H1 (cell line): ENCODE measurements around the gene FLCN. TPM values are rescaled to one million over a fixed set of nuclear protein-coding genes. Genes with fewer than 3 reads are reported as not detected.

Source experiments
- CTCF ChIA-PET: fragments of 300-600 bp; sonication (Branson Sonifier 250); formaldehyde crosslinking; loops from one replicate; lab custom pipeline; 2021; ENCODE audit not compliant: partially characterized antibody; lab: Charles Lee
- POLR2A ChIA-PET: fragments of 300-600 bp; sonication (Branson Sonifier 250); formaldehyde crosslinking; loops from one replicate; lab custom pipeline; 2021; ENCODE audit warnings: inconsistent platforms; ENCODE audit not compliant: partially characterized antibody; lab: Charles Lee
- DNase-seq, 2 experiments: peaks; one replicate each; pipeline versions ENCODE4 v3.0.0 to v3.0.0-alpha.2; 2010 to 2022; ENCODE audit warnings: low spot score in 2 of 2, low read depth in 1 of 2, mixed read lengths in 1 of 2
- FAIRE-seq: peaks from 2 replicates; lab custom pipeline; 2011; peaks lifted over from hg19 to GRCh38; lab: Jason Lieb, UNC
- H2AFZ ChIP-seq: 2 replicates; pipeline ENCODE4 v1.8.1; 2012; ENCODE audit warnings: low read length, inconsistent platforms
- H2AK5ac ChIP-seq: 2 replicates; pipeline ENCODE4 v1.6.1; 2013; ENCODE audit warnings: low read depth, low read length
- H2BK120ac ChIP-seq: replicated peaks from 2 replicates; pipeline ENCODE3; 2013; ENCODE audit warnings: low read depth, low read length, inconsistent platforms
- H2BK12ac ChIP-seq: 2 replicates; pipeline ENCODE4 v1.6.1; 2013; ENCODE audit warnings: low read depth, low read length
- H2BK15ac ChIP-seq: 2 replicates; pipeline ENCODE4 v1.6.1; 2013; ENCODE audit warnings: low read length
- H2BK20ac ChIP-seq: 2 replicates; pipeline ENCODE4 v1.6.1; 2013; ENCODE audit warnings: low read length
- H2BK5ac ChIP-seq: 2 replicates; pipeline ENCODE4 v1.6.1; 2013; ENCODE audit warnings: low read depth, low read length
- H3K14ac ChIP-seq: 2 replicates; pipeline ENCODE4 v1.6.1; 2013; ENCODE audit warnings: inconsistent platforms; ENCODE audit not compliant: insufficient read length
- H3K18ac ChIP-seq: 2 replicates; pipeline ENCODE4 v1.6.1; 2013; ENCODE audit warnings: low read length; ENCODE audit errors: extremely low read depth
- H3K23ac ChIP-seq: 2 replicates; pipeline ENCODE4 v1.6.1; 2013; ENCODE audit warnings: inconsistent platforms; ENCODE audit not compliant: insufficient read length
- H3K23me2 ChIP-seq: 2 replicates; pipeline ENCODE4 v1.6.1; 2013; ENCODE audit warnings: low read depth, low read length
- H3K27ac ChIP-seq: 2 replicates; pipeline ENCODE4 v1.6.1; 2011; ENCODE audit warnings: low read depth, low read length, inconsistent platforms
- H3K27me3 ChIP-seq, 4 experiments: replicated peaks in 1 of 4; 1 replicate in 1 of 4; 2 replicates in 3 of 4; pipeline versions ENCODE4 v1.6.1 to v1.8.1; 2011 to 2013; ENCODE audit warnings: low read length in 3 of 4, mild to moderate bottlenecking in 3 of 4, inconsistent platforms in 2 of 4, mixed read lengths in 2 of 4, moderate library complexity in 1 of 4; ENCODE audit not compliant: control insufficient read depth in 3 of 4, insufficient read depth in 3 of 4; ENCODE audit errors: extremely low read depth in 1 of 4
- H3K36me3 ChIP-seq, 4 experiments: 2 replicates each; pipeline versions ENCODE4 v1.6.1 to v1.8.1; 2011 to 2013; ENCODE audit warnings: mild to moderate bottlenecking in 4 of 4, low read length in 3 of 4, moderate library complexity in 2 of 4, control low read depth in 1 of 4, inconsistent platforms in 1 of 4; ENCODE audit not compliant: insufficient read depth in 4 of 4, control insufficient read depth in 2 of 4
- H3K4ac ChIP-seq: replicated peaks from 2 replicates; pipeline ENCODE3; 2013; ENCODE audit warnings: low read length, low read depth, mixed read lengths, inconsistent platforms; ENCODE audit not compliant: insufficient read length
- H3K4me1 ChIP-seq, 4 experiments: replicated peaks in 1 of 4; 1 replicate in 1 of 4; 2 replicates in 3 of 4; pipeline versions ENCODE4 v1.6.1 to v1.8.1; 2011 to 2013; ENCODE audit warnings: low read length in 3 of 4, inconsistent platforms in 2 of 4, mixed read lengths in 1 of 4; ENCODE audit not compliant: insufficient read depth in 4 of 4, control insufficient read depth in 3 of 4
- H3K4me2 ChIP-seq, 2 experiments: 2 replicates each; pipeline versions ENCODE4 v1.6.1 to v1.8.1; 2011 to 2013; ENCODE audit warnings: low read depth in 2 of 2, low read length in 2 of 2, control low read depth in 1 of 2, inconsistent platforms in 1 of 2, mild to moderate bottlenecking in 1 of 2; ENCODE audit not compliant: insufficient read depth in 1 of 2
- H3K4me3 ChIP-seq, 4 experiments: fragments of 200-600, 300-600 bp in 1 of 4; sonication (generic), shearing (Covaris generic), sonication (Bioruptor Twin) in 1 of 4; 2 replicates each; pipeline versions ENCODE4 v1.5.1 to v1.8.1; 2011 to 2016; ENCODE audit warnings: low read length in 4 of 4, low read depth in 3 of 4, control low read depth in 2 of 4, inconsistent platforms in 2 of 4, mild to moderate bottlenecking in 2 of 4, mixed read lengths in 1 of 4, moderate library complexity in 1 of 4; ENCODE audit not compliant: insufficient read depth in 2 of 4; ENCODE audit errors: extremely low read depth in 1 of 4
- H3K56ac ChIP-seq: replicated peaks from 2 replicates; pipeline ENCODE3; 2013; ENCODE audit warnings: low read depth, mild to moderate bottlenecking, mixed read lengths, low read length, inconsistent platforms; ENCODE audit not compliant: insufficient read length
- H3K79me1 ChIP-seq: 2 replicates; pipeline ENCODE4 v1.6.1; 2013; ENCODE audit warnings: low read depth, low read length, control low read depth
- H3K79me2 ChIP-seq, 2 experiments: 2 replicates each; pipeline versions ENCODE4 v1.6.1 to v1.8.1; 2012 to 2013; ENCODE audit warnings: low read length in 2 of 2, mild to moderate bottlenecking in 2 of 2, inconsistent platforms in 1 of 2; ENCODE audit not compliant: insufficient read depth in 2 of 2, control insufficient read depth in 1 of 2
- H3K9ac ChIP-seq, 4 experiments: replicated peaks in 1 of 4; 1 replicate in 1 of 4; 2 replicates in 3 of 4; pipeline versions ENCODE4 v1.6.1 to v1.8.1; 2011 to 2013; ENCODE audit warnings: low read depth in 3 of 4, low read length in 3 of 4, control low read depth in 2 of 4, mild to moderate bottlenecking in 2 of 4, moderate library complexity in 2 of 4, inconsistent platforms in 1 of 4; ENCODE audit errors: extremely low read depth in 1 of 4
- H3K9me3 ChIP-seq, 2 experiments: 2 replicates each; pipeline versions ENCODE4 v1.6.1 to v1.8.1; 2012 to 2013; ENCODE audit warnings: mild to moderate bottlenecking in 2 of 2, moderate library complexity in 2 of 2, control low read depth in 1 of 2, inconsistent platforms in 1 of 2, low read depth in 1 of 2, low read length in 1 of 2, mixed read lengths in 1 of 2; ENCODE audit not compliant: insufficient read depth in 2 of 2
- H4K20me1 ChIP-seq, 2 experiments: replicated peaks in 1 of 2; 2 replicates each; pipeline versions ENCODE3 to v1.8.1; 2011 to 2013; ENCODE audit warnings: inconsistent platforms in 2 of 2, low read length in 2 of 2, mild to moderate bottlenecking in 1 of 2; ENCODE audit not compliant: insufficient read depth in 2 of 2, control insufficient read depth in 1 of 2
- H4K5ac ChIP-seq: 2 replicates; pipeline ENCODE4 v1.6.1; 2013; ENCODE audit warnings: low read length, low read depth, mixed read lengths, inconsistent platforms; ENCODE audit not compliant: insufficient read length
- H4K8ac ChIP-seq: 2 replicates; pipeline ENCODE4 v1.8.0; 2013; ENCODE audit warnings: mild to moderate bottlenecking, moderate library complexity, low read length, inconsistent platforms; ENCODE audit not compliant: insufficient read depth; ENCODE audit errors: extremely low read depth
- H4K91ac ChIP-seq: replicated peaks from 2 replicates; pipeline ENCODE3; 2013; ENCODE audit warnings: low read length, mixed read lengths, inconsistent platforms; ENCODE audit not compliant: insufficient read length
- CREB1 ChIP-seq: IDR thresholded peaks from 2 replicates; pipeline ENCODE4 v1.6.1; 2012; ENCODE audit warnings: inconsistent platforms
- CTCF ChIP-seq, 3 experiments: IDR thresholded peaks; 1 replicate in 2 of 3; 2 replicates in 1 of 3; pipeline versions ENCODE4 v1.5.1 to v1.6.1; 2011; ENCODE audit warnings: low read length in 3 of 3, mild to moderate bottlenecking in 3 of 3, inconsistent platforms in 2 of 3, low read depth in 1 of 3, moderate library complexity in 1 of 3; ENCODE audit not compliant: insufficient read depth in 1 of 3; ENCODE audit errors: control extremely low read depth in 1 of 3
- EP300 ChIP-seq, 2 experiments: IDR thresholded peaks; 1 replicate in 1 of 2; 2 replicates in 1 of 2; pipeline ENCODE4 v1.6.1; 2011 to 2012; ENCODE audit warnings: low read depth in 2 of 2, low read length in 2 of 2, mild to moderate bottlenecking in 2 of 2, borderline replicate concordance in 1 of 2, inconsistent platforms in 1 of 2, moderate library complexity in 1 of 2
- NANOG ChIP-seq: IDR thresholded peaks from 2 replicates; pipeline ENCODE4 v1.6.1; 2011; ENCODE audit warnings: low read length, low read depth, mild to moderate bottlenecking, inconsistent platforms; ENCODE audit not compliant: insufficient read depth, poor library complexity, severe bottlenecking
- PHF8 ChIP-seq: fragments of 200-600 bp; sonication (generic); conservative IDR thresholded peaks from 2 replicates; pipeline ENCODE4 v1.7.1; 2012; ENCODE audit warnings: low read depth, mild to moderate bottlenecking, inconsistent platforms, low read length, moderate library complexity
- RBBP5 ChIP-seq: IDR thresholded peaks from 2 replicates; pipeline ENCODE4 v1.7.1; 2012; ENCODE audit warnings: low read depth, mild to moderate bottlenecking, inconsistent platforms, low read length, moderate library complexity, borderline replicate concordance
- SIN3A ChIP-seq, 2 experiments: IDR thresholded peaks in 1 of 2; conservative IDR thresholded peaks in 1 of 2; 2 replicates each; pipeline ENCODE4 v1.6.1; 2011 to 2012; ENCODE audit warnings: low read length in 2 of 2, improper control_type of control experiment in 1 of 2, low read depth in 1 of 2, mild to moderate bottlenecking in 1 of 2
- SIX5 ChIP-seq: IDR thresholded peaks from 2 replicates; pipeline ENCODE4 v1.6.1; 2011; ENCODE audit warnings: mild to moderate bottlenecking, low read depth, low read length
- SP4 ChIP-seq: IDR thresholded peaks from 2 replicates; pipeline ENCODE4 v1.6.1; 2012; ENCODE audit warnings: low read length, inconsistent platforms
- SUZ12 ChIP-seq: fragments of 200-600 bp; sonication (generic); IDR thresholded peaks from 2 replicates; pipeline ENCODE4 v1.6.1; 2012; ENCODE audit warnings: mild to moderate bottlenecking, inconsistent platforms, low read length, moderate library complexity, mixed read lengths
- TEAD4 ChIP-seq: IDR thresholded peaks from 2 replicates; pipeline ENCODE4 v1.6.1; 2012; ENCODE audit warnings: low read depth, low read length, inconsistent platforms, mixed read lengths
- WGBS, 2 experiments: shearing (Covaris generic) in 1 of 2; methylation state at CpG; one replicate each; pipeline versions ENCODE4 v1.1.6 to v1.1.7; 2013 to 2015; ENCODE audit warnings: low lambda C conversion rate in 2 of 2, mixed read lengths in 2 of 2, inconsistent platforms in 1 of 2, low coverage in 1 of 2, missing lambda C conversion rate in 1 of 2; ENCODE audit not compliant: insufficient replicate concordance in 2 of 2, insufficient coverage in 1 of 2, insufficient read length in 1 of 2; ENCODE audit errors: extremely low coverage in 1 of 2, missing lambda C conversion rate in 1 of 2; 5-methylcytosine and 5-hydroxymethylcytosine counted together
- polyA plus RNA-seq, 7 experiments: library from polyadenylated mRNA; depleted of rRNA in 3 of 7; stranded (reverse) in 5 of 7; unstranded in 2 of 7; fragments of >200 nt in 5 of 7; fragments of 200-250 nt in 2 of 7; gene quantifications; 1 replicate in 5 of 7; 2 replicates in 1 of 7; 4 replicates in 1 of 7; pipeline versions ENCODE4 v1.2.1 to v1.2.3, GENCODE V29; 2011 to 2013; ENCODE audit warnings: missing spikeins in 2 of 7, mixed read lengths in 2 of 7
- total RNA-seq: library from RNA; stranded (reverse); fragmentation: NEBNext Ultra II Directional; extraction: Animal tissue kit (Norgen Biotek cat#: 25700); gene quantifications from 2 replicates; pipeline ENCODE4 v1.2.1, GENCODE V29; 2021

Gene FLCN
- total and polyA plus RNA-seq, 2 of the 8 experiments (the other 6 are each of a cell fraction or from before 2014, with no cell fraction given): 15.6 to 34.6 TPM

- ChIA-PET CTCF (interaction anchor here (0.6 to 6.2 kb wide), 10 partner anchors 9 to 584 kb away, joined by 3 to 44 read pairs (median 3); no protein-coding TSS in a partner anchor), POLR2A (no interaction called here)
- H2BK15ac ChIP-seq: no peak overlapping the region
- H3K79me1 ChIP-seq: no peaks in the 10 kb centered on the region
- DNase-seq (no peak), FAIRE-seq (no peak)
- no peaks in the 10 kb centered on the region for H3K4me1 ChIP-seq
- H3K4me3 ChIP-seq: no peak overlapping the region
- H2BK5ac ChIP-seq: no peak overlapping the region; the same call in 1 of the 2 replicates
- H3K4me2 ChIP-seq: no peak overlapping the region
- no peak overlapping the region; the same call in 1 of the 2 replicates for H4K8ac ChIP-seq
- peaks cover 2 to 7% of the 10 kb centered on the region in 2 experiments for H4K20me1 ChIP-seq
- no peak overlapping the region for H3K23ac ChIP-seq
- 91% methylated on average over 10 of the region's 10 CpGs; no CpG with 5 or more reads in 1 of the 2 experiments for WGBS, 2 experiments
- H2AK5ac ChIP-seq: no peak overlapping the region
- no peak overlapping the region for H2AFZ ChIP-seq
- no peak overlapping the region for H4K5ac ChIP-seq
- H3K9ac ChIP-seq: no peak overlapping the region
- no peaks in the 10 kb centered on the region; a peak in 1 of 7 replicates for H3K27me3 ChIP-seq
- no peaks in the 10 kb centered on the region for H3K79me2 ChIP-seq
- H2BK20ac ChIP-seq: no peak overlapping the region
- H3K14ac ChIP-seq: no peak overlapping the region
- H2BK120ac ChIP-seq: no peak overlapping the region
- peaks cover 4 to 10% (median 5%) of the 10 kb centered on the region in 4 experiments; a peak in 5 of 8 replicates for H3K36me3 ChIP-seq
- no peaks in the 10 kb centered on the region for H3K9me3 ChIP-seq
- no peak overlapping the region for H3K27ac ChIP-seq
- H2BK12ac ChIP-seq: 0 out of 2 replicates have a peak overlapping the region, but pooled peaks have one; percentile 44
- H3K18ac ChIP-seq: no peak overlapping the region
- H3K56ac ChIP-seq: no peak overlapping the region
- H3K4ac ChIP-seq: no peak overlapping the region
- no peak overlapping the region for H4K91ac ChIP-seq
- H3K23me2 ChIP-seq: no peaks in the 10 kb centered on the region
- TF ChIP-seq CREB1 (no peak), RBBP5 (no peak), SP4 (no peak), PHF8 (no peak), SIN3A (conservative IDR thresholded peaks at IDR 0.05 in 1 of 2, IDR thresholded peaks at IDR 0.05 in 1 of 2; ENCODE audit: low read depth in 1 of 2, low read length in 2 of 2) (no peak), TEAD4 (no peak), SIX5 (no peak), NANOG (no peak), CTCF (IDR thresholded peaks at IDR 0.05; ENCODE audit: control extremely low read depth in 1 of 3, insufficient read depth in 1 of 3, low read depth in 1 of 3, low read length in 3 of 3) (no peak), SUZ12 (no peak), EP300 (IDR thresholded peaks at IDR 0.05; ENCODE audit: borderline replicate concordance in 1 of 2, low read depth in 2 of 2, low read length in 2 of 2) (no peak)
These were observed 69.6 kb downstream of the FLCN start for GRCh38 chr17:17167356-17167755.
